KOPT-K1 (cell line): ENCODE results near the gene BTN2A1.
A peak's percentile ranks its signal among the peaks of the same experiment; 100 is the strongest.
"Not testable (repeated sequence)": the region's sequence is repeated elsewhere in the genome, so short reads cannot be mapped to it uniquely, and the experiment has no call there.

Source experiments
- H3K27ac ChIP-seq: fragments of 200-600 bp; sonication (generic); 2 replicates; pipeline ENCODE4 v1.5.1; 2016; ENCODE audit warnings: antibody characterized with exemption, mild to moderate bottlenecking, low read depth, low read length; ENCODE audit not compliant: poor library complexity, severe bottlenecking
- H3K36me3 ChIP-seq: fragments of 200-600 bp; sonication (generic); 2 replicates; pipeline ENCODE4 v1.5.1; 2017; ENCODE audit warnings: antibody characterized with exemption, mild to moderate bottlenecking, low read length, moderate library complexity; ENCODE audit not compliant: insufficient read depth
- H3K9me3 ChIP-seq: fragments of 200-600 bp; sonication (generic); 2 replicates; pipeline ENCODE4 v1.5.1; 2017; ENCODE audit warnings: antibody characterized with exemption, low read length, mild to moderate bottlenecking; ENCODE audit not compliant: insufficient read depth, poor library complexity, severe bottlenecking

BTN2A1 gene

GRCh38 chr6:26457806-26458688, at the start of gene BTN2A1:
TSS of gene BTN2A1 (plus strand) at chr6:26457955. CDS start at chr6:26458637, 682 bp downstream.
- peak within 1 kb of the TSS; percentile 83 for H3K27ac ChIP-seq
- H3K36me3 ChIP-seq, result peaks cover 37% of the 10 kb centered on the region
- no peaks in the 10 kb centered on the region for H3K9me3 ChIP-seq

DNA sequence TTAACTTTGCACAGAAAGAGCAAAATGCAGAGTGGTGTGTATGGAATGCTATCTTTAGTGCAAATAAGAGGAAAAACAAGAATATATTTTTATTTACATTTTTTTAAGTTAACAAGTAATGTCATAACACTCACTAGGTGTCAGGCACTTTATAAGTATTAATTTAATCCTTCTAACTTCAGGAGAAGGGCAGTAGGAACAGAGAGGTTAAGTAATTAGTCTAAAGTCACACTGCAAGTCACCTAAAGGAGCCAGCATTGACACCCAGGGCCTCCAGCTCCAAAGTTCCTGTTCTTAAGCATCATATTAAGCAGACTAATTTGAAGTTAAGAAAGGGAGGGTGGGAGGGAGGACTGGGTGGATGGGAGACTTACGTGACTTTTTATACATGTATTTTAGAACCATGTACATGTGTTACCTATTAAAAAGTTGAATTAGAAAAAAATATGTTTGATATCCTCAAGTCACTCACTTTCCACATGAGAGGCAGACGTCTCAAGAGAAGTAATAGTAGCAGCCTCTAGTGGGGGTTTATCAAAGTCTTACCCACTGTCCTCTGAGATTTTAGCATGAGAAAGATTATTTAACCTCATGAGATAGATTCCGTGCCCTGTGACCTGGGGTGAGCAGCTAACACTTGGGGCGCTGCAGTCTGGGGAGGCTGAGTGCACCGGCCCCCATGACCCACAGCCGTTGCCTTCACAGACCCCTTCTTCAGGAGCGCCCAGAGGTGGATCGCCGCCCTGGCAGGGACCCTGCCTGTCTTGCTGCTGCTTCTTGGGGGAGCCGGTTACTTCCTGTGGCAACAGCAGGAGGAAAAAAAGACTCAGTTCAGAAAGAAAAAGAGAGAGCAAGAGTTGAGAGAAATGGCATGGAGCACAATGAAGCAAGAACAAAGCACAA, 48.7 kb upstream of the BTN2A1 start:
- Histone ChIP-seq H3K36me3 (peaks cover 79% of the 10 kb centered on the region), H3K27ac (no peak overlapping the region), H3K9me3 (no peaks in the 10 kb centered on the region)

GRCh38 chr6:26411751-26412150, 46.0 kb upstream of the BTN2A1 start:
- Histone ChIP-seq H3K9me3 (peaks cover 1% of the 10 kb centered on the region), H3K27ac (no peak overlapping the region), H3K36me3 (peaks cover 62% of the 10 kb centered on the region)

GRCh38 chr6:26412228-26412627, 45.5 kb upstream of the BTN2A1 start:
- peaks cover 6% of the 10 kb centered on the region for H3K9me3 ChIP-seq
- H3K27ac ChIP-seq, result no peak overlapping the region
- peaks cover 58% of the 10 kb centered on the region for H3K36me3 ChIP-seq

DNA sequence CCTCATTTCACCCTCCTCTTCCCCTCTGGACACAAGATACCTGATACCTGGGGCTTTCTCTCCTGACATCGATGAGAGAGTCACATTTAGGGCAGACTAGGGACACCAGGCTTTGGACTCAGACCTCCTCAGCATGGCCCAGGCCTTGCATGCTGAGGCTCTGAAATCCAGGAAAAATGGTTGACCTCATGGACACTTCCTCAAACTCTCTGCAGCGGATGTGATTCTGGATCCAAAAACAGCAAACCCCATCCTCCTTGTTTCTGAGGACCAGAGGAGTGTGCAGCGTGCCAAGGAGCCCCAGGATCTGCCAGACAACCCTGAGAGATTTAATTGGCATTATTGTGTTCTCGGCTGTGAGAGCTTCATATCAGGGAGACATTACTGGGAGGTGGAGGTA, 44.8 kb upstream of the BTN2A1 start:
- peaks cover 50% of the 10 kb centered on the region for H3K36me3 ChIP-seq
- no peak overlapping the region for H3K27ac ChIP-seq
- peaks cover 13% of the 10 kb centered on the region for H3K9me3 ChIP-seq

- peaks cover 22% of the 10 kb centered on the region for H3K9me3 ChIP-seq
- H3K27ac ChIP-seq, result no peak overlapping the region
- peaks cover 40% of the 10 kb centered on the region for H3K36me3 ChIP-seq
Measured at GRCh38 chr6:26414281-26414680, 43.5 kb upstream of the BTN2A1 start.

DNA sequence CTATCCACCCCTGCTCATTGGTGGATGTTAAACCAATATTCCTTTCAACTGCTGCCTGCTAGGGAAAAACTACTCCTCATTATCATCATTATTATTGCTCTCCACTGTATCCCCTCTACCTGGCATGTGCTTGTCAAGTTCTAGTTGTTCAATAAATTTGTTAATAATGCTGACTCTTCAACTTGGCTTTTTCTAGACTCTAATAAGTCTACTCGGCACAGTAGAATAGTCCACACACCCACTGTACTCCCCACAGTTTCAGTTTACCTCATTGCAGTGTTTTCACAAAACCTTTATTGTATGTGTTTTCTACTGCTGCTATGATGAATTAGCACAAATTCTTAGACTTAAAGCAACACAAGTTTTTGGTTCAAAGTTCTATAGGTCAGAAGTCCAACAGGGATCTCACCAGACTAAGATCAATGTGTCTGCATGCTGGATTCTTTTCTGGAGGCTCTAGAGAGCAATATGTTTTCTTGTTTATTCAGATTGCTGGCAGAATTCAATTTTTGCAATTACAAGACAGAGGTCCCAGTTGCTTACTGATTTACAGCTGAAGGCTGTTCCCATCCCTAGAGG, 42.6 kb upstream of the BTN2A1 start:
- Histone ChIP-seq H3K9me3 (peaks cover 22% of the 10 kb centered on the region), H3K27ac (no peak overlapping the region), H3K36me3 (peaks cover 32% of the 10 kb centered on the region)

DNA sequence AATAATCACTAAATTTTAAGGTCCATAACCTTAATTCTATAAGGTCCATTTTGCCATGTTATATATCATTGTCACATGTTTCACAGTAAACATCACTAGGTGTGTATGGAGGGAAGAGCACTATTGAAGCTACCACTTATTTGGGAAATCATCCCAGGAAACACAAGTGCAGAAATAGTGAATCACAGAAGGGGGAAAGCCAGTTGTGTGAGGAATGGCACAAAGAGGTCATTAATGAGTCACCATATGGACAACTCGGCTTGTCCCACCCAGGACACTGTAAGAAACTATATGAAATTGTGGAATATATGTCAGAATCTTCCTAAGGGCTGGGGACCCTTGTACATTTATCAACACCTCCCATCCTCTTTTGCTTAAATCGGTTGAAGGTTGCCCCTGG, 42.0 kb upstream of the BTN2A1 start:
- Histone ChIP-seq H3K9me3 (peaks cover 22% of the 10 kb centered on the region), H3K27ac (no peak overlapping the region), H3K36me3 (peaks cover 26% of the 10 kb centered on the region)

DNA sequence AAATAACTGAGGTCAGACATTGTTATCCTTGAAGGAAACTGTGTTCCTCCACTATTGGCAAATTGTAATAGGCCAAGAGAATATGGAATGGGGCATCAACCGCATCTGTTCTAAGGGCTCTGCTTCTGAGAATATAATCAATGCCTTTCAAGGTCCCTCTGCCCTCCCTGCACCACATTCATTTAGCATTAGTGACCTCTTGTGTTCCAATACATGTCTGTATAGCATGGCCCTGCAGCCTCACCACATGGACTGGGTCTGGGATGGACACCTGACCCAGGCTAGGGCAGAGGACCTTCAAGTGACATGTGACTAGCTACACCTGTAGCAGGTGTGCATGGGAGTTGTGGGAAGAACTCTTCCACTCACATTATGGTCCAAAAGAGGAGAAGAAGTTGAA, 41.5 kb upstream of the BTN2A1 start:
- Histone ChIP-seq H3K36me3 (peaks cover 21% of the 10 kb centered on the region), H3K27ac (no peak overlapping the region), H3K9me3 (peaks cover 22% of the 10 kb centered on the region)

DNA sequence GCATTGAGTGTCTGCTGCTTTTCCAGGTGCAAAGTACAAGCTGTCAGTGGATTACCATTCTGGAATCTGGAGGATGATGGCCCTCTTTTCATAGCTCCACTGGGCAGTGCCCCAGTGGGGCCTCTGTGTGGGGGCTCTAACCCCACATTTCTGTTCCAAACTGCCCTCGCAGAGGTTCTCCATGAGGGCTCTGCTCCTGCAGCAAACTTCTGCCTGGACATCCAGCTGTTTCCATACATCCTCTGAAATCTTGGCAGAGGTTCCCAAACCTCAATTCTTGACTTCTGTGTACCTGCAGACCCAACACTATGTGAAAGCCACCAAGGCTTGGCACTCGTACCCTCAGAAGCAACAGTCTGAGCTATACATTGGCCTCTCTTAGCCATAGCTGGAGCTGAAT, 39.7 kb upstream of the BTN2A1 start:
- H3K27ac ChIP-seq, H3K36me3 ChIP-seq: not testable (repeated sequence)
- peaks cover 22% of the 10 kb centered on the region for H3K9me3 ChIP-seq

DNA sequence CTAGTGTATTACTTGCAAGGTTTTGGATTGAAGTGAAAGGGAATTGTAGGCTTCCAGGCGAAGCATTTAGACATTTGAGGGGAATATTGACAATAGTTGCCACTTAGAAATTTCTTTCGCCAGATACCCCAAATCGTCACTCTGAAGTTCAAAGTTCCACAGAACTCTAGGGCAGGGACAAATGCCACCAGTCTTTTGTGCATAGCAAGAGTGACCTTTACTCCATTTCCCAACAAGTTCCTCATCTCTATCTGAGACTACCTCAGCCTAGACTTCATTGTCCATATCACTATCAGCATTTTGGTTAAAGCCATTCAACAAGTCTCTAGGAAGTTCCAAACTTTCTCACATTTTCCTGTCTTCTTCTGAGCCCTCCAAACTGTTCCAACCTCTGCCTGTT, 39.0 kb upstream of the BTN2A1 start:
- not testable (repeated sequence) for H3K36me3 ChIP-seq, H3K27ac ChIP-seq
- H3K9me3 ChIP-seq, result peaks cover 22% of the 10 kb centered on the region

DNA sequence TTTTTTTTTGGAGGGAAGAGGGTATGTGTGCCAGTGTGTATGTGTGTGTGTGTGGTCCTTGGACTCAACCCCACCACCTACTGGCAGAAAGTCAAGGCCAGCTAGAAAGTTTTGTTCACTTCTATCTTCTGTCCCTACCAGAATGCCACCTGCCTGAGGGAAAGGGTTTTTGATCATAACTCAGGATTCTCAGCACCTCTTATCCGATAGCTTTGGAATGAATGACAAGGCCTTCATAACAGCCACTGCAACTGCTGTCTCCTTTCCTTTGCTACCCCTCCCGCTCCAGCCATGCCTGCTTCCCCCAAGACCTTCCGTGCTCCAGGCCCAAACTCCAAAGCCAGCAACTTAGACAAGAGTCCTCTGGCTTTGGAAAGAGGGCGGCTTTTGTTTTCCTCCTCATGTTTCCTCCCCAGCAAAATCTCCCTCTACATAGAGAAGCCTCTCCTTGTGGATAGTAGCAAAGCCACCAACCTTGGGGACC, 37.0 kb upstream of the BTN2A1 start:
- H3K9me3 ChIP-seq, result peaks cover 22% of the 10 kb centered on the region
- H3K27ac ChIP-seq, result peak overlapping the region; percentile 64

DNA sequence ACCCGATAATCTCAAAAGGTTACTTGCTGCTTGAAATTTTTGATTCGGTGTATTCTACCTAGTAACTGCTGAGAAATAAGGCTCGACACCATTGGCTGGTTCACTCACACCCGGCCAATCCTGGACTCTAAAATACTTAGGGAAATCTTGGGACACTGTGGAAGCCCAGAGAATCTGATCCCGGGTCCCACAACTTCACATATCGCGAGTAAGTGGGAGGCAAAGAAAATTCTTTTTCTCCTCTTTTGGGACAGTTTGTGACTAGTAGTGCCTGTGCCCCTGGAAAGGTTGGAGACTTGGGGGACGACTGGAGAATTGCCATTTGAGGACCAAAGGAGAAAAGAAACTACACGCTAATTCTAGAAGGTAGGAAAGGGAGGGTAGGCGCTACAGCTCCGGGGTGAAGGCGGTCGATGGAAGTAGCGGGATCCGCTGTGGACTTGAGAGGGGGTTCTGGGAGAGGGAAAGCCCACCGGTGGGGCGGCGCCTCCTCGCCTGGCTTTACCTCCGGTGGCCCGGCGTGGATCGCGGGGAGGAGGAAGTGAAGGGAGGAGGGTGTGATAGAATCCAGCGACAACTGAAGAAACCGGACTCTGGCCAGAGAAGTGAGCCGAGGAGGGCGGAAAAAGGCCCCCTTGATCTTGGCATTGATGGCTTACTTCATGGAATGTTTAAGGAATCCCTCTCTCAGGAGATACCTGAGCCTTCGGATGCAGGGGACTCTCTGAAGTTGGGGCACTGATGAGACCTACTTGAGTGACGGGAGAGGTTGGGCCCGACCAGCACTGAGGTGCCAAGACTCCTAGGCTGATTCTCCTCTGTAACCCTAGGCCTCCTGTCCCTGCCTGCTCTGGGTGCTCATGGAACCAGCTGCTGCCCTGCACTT, 36.3 kb upstream of the BTN2A1 start:
- H3K27ac ChIP-seq, result peak overlapping the region; percentile 64
- no peaks in the 10 kb centered on the region for H3K36me3 ChIP-seq
- H3K9me3 ChIP-seq, result peaks cover 22% of the 10 kb centered on the region

More for the DNA sequence above, 37.0 kb upstream of the BTN2A1 start:
- no peaks in the 10 kb centered on the region for H3K36me3 ChIP-seq

DNA sequence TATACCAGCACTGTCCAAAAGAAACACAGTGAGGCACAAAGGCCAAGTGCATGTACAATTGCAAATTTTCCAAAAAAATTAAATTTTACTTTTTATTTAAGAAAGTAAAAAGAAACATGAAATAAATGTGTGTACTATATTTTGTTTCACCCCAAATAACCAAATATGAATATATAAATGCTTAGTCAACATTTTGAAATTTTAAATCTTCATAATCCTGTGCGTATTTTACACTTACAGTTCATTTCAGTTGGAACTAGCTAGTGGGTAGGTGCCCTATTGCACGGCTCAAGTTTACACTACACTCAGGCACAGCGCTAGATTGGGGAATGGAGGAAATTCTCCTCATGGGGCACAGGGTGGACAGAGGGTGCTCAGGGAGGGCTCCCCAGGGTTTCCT, 35.4 kb upstream of the BTN2A1 start:
- no peaks in the 10 kb centered on the region for H3K36me3 ChIP-seq
- H3K27ac ChIP-seq, result no peak overlapping the region
- peaks cover 15% of the 10 kb centered on the region for H3K9me3 ChIP-seq
